ENCODE measurements around the gene CRIM1.

Gene CRIM1

DNA sequence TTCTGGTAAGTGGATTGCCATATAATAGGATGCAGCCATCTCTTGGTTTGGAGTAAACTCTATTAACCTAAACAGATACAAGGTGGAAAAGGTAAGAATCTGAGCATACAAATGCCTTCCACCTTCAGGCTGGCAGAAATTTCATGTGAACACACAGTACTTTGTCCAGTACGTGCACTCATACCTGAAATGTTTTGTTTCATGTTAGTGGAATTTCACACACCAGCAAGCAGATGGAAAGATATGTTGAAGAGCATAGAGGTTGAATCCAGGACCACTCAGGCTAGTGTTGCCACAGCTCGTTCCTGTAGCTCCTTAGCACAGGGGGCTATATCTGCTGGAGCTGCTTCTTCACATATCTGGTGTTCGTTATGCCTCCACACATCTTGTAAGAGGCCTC lies 34.0 kb downstream of the CRIM1 start:
- Mint-ChIP-seq H3K4me3 (no peak overlapping the region), H3K27ac (peak overlapping the region; percentile 67 to 86 (median 84)), H3K9me3 (no peaks in the 10 kb centered on the region), H3K27me3 (ENCODE audit: low read depth) (no peaks in the 10 kb centered on the region), H3K4me1 (peaks cover 32% of the 10 kb centered on the region), H3K36me3 (ENCODE audit: low read depth) (no peaks in the 10 kb centered on the region)
- TF ChIP-seq, protein P1, sequence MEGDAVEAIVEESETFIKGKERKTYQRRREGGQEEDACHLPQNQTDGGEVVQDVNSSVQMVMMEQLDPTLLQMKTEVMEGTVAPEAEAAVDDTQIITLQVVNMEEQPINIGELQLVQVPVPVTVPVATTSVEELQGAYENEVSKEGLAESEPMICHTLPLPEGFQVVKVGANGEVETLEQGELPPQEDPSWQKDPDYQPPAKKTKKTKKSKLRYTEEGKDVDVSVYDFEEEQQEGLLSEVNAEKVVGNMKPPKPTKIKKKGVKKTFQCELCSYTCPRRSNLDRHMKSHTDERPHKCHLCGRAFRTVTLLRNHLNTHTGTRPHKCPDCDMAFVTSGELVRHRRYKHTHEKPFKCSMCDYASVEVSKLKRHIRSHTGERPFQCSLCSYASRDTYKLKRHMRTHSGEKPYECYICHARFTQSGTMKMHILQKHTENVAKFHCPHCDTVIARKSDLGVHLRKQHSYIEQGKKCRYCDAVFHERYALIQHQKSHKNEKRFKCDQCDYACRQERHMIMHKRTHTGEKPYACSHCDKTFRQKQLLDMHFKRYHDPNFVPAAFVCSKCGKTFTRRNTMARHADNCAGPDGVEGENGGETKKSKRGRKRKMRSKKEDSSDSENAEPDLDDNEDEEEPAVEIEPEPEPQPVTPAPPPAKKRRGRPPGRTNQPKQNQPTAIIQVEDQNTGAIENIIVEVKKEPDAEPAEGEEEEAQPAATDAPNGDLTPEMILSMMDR (IDR thresholded peaks at IDR 0.05; ENCODE audit: unreplicated experiment in 3 of 3), result no peak

GRCh38 chr2:36392571-36393255 lies 37.1 kb downstream of the CRIM1 start:
- Mint-ChIP-seq H3K36me3 (ENCODE audit: low read depth) (peaks cover 7% of the 10 kb centered on the region), H3K4me1 (peaks cover 19% of the 10 kb centered on the region), H3K27ac (no peak overlapping the region), H3K9me3 (no peaks in the 10 kb centered on the region), H3K27me3 (ENCODE audit: low read depth) (no peaks in the 10 kb centered on the region), H3K4me3 (no peak overlapping the region)
- TF ChIP-seq, protein P1 (IDR thresholded peaks at IDR 0.05; ENCODE audit: unreplicated experiment in 3 of 3), result no peak

- Mint-ChIP-seq H3K9me3 (no peaks in the 10 kb centered on the region), H3K4me3 (no peak overlapping the region), H3K27me3 (ENCODE audit: low read depth) (no peaks in the 10 kb centered on the region), H3K4me1 (peaks cover 11% of the 10 kb centered on the region), H3K27ac (no peak overlapping the region), H3K36me3 (ENCODE audit: low read depth) (peaks cover 7% of the 10 kb centered on the region)
- TF ChIP-seq, protein P1 (IDR thresholded peaks at IDR 0.05; ENCODE audit: unreplicated experiment in 3 of 3), result no peak
Measured at GRCh38 chr2:36393738-36394256, 38.2 kb downstream of the CRIM1 start.

DNA sequence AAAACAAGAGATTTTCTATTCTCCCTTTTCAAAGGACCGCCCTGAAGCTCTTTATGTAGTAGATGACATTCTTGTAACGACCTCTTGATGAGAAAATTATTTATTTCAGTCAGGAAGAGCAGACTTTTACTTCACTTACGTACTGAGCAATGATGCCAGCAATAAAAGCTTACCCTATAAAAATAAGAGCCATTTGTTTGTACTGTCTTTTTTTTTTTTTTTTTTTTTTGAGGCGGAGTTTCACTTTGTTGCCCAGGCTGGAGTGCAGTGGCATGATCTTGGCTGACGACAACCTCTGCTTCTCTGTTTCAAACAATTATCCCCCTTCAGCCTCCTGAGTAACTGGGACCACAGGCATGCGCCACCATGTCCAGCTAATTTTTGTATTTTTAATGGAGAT lies 39.2 kb downstream of the CRIM1 start:
- TF ChIP-seq, protein P1 (IDR thresholded peaks at IDR 0.05; ENCODE audit: unreplicated experiment in 3 of 3), result no peak

DNA sequence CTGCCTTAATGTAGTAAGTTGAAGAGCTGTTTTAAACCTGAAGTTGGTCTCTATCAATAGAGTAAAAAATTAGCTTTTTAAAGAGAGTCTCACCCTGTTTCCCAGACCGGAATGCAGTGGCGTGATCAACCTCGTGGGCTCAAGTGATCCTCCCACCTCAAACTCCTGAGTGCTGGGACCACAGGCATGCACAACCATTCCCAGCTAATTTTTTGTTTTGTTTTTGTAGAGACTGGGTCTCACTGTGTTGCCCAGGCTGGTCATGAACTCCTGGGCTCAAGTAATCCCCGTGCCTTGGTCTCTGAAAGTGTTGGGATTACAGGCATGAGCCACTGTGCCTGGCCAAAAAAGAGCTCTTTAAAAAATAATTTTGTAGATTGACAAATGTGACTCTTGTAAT lies 40.3 kb downstream of the CRIM1 start:
- Mint-ChIP-seq H3K36me3 (ENCODE audit: low read depth) (peaks cover 7% of the 10 kb centered on the region), H3K9me3 (no peaks in the 10 kb centered on the region), H3K4me1 (no peaks in the 10 kb centered on the region), H3K4me3 (no peak overlapping the region), H3K27me3 (ENCODE audit: low read depth) (no peaks in the 10 kb centered on the region), H3K27ac (no peak overlapping the region)
- TF ChIP-seq, protein P1 (IDR thresholded peaks at IDR 0.05; ENCODE audit: unreplicated experiment in 3 of 3), result no peak

More for the DNA sequence above, 39.2 kb downstream of the CRIM1 start:
- Mint-ChIP-seq H3K27me3 (ENCODE audit: low read depth) (no peaks in the 10 kb centered on the region), H3K36me3 (ENCODE audit: low read depth) (peaks cover 7% of the 10 kb centered on the region), H3K9me3 (no peaks in the 10 kb centered on the region), H3K4me1 (peaks cover under 1% of the 10 kb centered on the region), H3K27ac (no peak overlapping the region), H3K4me3 (no peak overlapping the region)

Data from nephron (organoid).